SK-N-SH (cell line): ENCODE results near the gene C3orf22.

Experiments
- CTCF ChIP-seq: fragments of 200-600 bp; sonication (generic); IDR thresholded peaks from 2 replicates; pipeline ENCODE4 v1.6.1; 2017; ENCODE audit warnings: antibody characterized with exemption, mild to moderate bottlenecking, moderate library complexity
- EZH2phosphoT487 ChIP-seq: fragments of 200-600 bp; sonication (generic); IDR thresholded peaks from 2 replicates; pipeline ENCODE4 v1.6.1; 2017; ENCODE audit warnings: low read depth, mixed run types, mild to moderate bottlenecking, antibody characterized with exemption, moderate library complexity, borderline replicate concordance
- GABPA ChIP-seq: IDR thresholded peaks from 2 replicates; pipeline ENCODE4 v1.4.0; 2012; ENCODE audit warnings: low read depth, mild to moderate bottlenecking
- MAX ChIP-seq: IDR thresholded peaks from 2 replicates; pipeline ENCODE4 v1.4.0; 2012; ENCODE audit warnings: low read depth
- RAD21 ChIP-seq: IDR thresholded peaks from 2 replicates; pipeline ENCODE4 v1.6.1; 2012; ENCODE audit warnings: mild to moderate bottlenecking, low read length

GRCh38 chr3:126500016-126500415, 58.7 kb downstream of the C3orf22 start:
- TF ChIP-seq RAD21, result no peak
- no peak for TF ChIP-seq CTCF
- TF ChIP-seq MAX, result no peak
- TF ChIP-seq GABPA, result no peak
- no peak for TF ChIP-seq EZH2phosphoT487
